HG03280 (cell line): Measurements from ENCODE around the gene CPNE4.
A peak's percentile ranks its signal among the peaks of the same experiment; 100 is the strongest.

ENCODE experiments used
- ATAC-seq: cut with Tn5 transposase; IDR thresholded peaks from one replicate; pipeline ENCODE4 v1.9.1; 2021; ENCODE audit warnings: mild to moderate bottlenecking, moderate library complexity; ENCODE audit not compliant: unreplicated experiment

The CPNE4 gene

GRCh38 chr3:131616719-131617118 is 418.1 kb downstream of the CPNE4 start:
- no peak for ATAC-seq

DNA sequence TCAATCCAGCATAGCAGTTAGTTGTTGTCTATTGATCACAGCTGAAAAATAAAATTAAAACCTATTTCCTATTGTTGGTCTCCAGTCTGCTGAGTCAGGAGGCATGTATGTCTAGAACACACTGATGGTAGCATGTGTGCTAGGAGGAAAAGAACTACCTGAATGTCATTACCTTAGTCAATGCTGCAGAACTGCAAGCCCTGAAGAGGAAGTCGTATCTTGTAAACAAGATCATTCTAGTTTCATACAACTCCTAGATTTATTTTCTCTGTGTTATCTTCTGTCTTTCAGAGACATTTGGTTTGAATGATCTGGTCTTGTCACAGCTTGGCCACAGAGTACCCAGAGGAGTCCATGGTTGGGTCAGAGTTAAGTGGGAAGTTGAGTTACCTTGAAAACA is 422.1 kb downstream of the CPNE4 start:
- ATAC-seq, result no peak

- ATAC-seq, result no peak
Observed at GRCh38 chr3:131610174-131610573, 424.6 kb downstream of the CPNE4 start.

DNA sequence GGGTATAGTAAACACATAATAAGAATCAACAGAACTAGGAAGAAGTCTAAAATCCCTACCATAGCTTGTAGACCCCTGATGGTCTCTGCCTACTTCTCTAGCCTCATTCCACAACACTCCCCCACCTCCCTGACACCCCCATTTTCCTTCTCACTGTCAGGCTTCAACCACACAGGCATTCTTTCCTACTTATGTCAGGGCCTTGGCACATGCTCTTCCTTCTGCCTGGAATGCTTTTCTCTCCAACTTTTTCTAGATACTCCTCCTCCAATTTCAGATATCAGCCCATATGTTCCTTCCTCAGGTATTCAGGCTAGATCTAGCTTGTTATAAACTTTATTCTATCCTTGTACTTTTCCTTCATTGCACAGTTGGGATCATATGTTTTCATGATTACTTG is 426.1 kb downstream of the CPNE4 start:
- ATAC-seq, result no peak

DNA sequence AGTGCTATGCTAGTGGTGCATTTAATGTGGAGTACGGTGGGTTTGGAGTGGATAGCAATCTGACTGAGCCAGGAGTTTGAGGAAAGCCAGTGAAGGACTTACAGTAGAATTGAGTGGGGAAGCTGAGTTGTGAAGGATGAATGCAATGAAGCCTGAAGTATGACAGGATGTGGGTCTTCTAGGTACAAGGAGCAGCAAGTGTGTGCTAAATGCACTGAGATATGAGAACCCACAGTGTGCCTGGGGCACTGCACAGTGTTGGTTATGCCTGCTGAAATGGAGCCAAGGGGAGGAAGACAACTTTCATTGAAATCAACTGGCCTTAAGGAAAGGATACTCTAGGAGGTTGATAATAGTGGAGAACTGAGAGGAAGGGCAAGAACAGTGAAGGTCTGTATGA is 426.5 kb downstream of the CPNE4 start:
- ATAC-seq, result no peak

- ATAC-seq, result no peak
Observed at GRCh38 chr3:131605916-131606315, 428.9 kb downstream of the CPNE4 start.

- no peak for ATAC-seq
Observed at GRCh38 chr3:131602011-131602779, 432.6 kb downstream of the CPNE4 start.

GRCh38 chr3:131597816-131598215 is 437.0 kb downstream of the CPNE4 start:
- no peak for ATAC-seq

GRCh38 chr3:131596884-131597283 is 437.9 kb downstream of the CPNE4 start:
- no peak for ATAC-seq

GRCh38 chr3:131591394-131592014 is 443.3 kb downstream of the CPNE4 start:
- ATAC-seq, result no peak

DNA sequence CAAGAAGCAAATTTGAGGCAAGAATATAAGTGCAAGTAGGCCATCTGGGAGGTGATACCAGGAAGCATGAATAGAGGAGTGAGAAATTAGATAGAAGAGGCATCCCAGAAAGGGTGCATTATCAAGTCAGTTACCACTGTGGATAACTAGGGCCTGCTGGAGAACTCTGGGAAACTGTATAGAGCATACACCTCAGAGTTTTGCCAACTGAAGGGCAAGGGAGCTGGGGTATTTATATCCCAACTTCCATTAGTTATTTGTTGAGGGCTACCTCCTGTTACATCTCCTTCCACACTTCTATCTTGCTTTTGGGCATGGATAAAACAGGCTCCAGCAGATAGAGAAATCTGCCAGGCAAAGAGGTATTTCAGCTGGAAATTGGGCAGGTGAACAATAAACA is 448.5 kb downstream of the CPNE4 start:
- no peak for ATAC-seq

- ATAC-seq, result no peak
Observed at GRCh38 chr3:131582438-131582837, 452.4 kb downstream of the CPNE4 start.

DNA sequence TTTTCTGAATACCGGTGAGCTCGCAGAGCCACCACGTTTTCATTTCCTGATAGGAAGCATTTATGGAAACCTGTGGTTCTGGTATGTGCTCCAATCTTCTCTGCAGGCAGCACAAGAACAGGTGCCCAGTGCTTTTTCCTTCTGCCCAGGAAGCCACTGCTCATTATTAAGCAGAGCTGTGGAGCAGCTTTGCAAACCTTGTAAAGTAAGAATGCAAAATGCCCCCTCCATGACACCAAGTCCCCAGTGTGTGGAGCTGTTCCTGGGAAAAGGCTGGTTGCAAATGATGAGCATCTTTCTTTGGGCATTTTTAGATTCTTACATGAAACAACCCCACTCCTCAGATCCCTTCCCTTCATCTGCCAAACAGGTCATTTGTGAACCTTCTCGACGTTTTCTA is 466.4 kb downstream of the CPNE4 start:
- ATAC-seq, result no peak

GRCh38 chr3:131564812-131565211 is 470.0 kb downstream of the CPNE4 start:
- no peak for ATAC-seq

DNA sequence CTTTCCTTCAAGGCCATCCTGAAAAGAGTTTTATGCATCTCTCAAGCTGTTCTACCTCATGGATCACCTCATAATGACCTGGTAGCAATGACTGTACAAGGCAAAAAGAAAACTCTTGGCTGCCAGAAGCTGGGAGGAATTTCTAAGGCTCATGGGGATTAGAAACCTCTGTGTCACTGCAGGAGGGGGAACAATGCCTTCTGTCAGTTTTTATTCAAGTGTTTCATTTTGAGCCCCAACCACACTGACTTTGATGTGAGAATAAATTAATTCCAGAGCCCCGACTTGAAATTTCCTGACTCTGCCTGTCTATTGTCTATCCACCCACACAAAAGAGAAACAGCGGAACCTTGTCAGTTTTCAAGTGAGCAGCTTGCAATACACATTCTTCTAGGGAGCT is 473.3 kb downstream of the CPNE4 start:
- no peak for ATAC-seq

GRCh38 chr3:131560795-131561194 is 474.0 kb downstream of the CPNE4 start:
- ATAC-seq, result no peak

DNA sequence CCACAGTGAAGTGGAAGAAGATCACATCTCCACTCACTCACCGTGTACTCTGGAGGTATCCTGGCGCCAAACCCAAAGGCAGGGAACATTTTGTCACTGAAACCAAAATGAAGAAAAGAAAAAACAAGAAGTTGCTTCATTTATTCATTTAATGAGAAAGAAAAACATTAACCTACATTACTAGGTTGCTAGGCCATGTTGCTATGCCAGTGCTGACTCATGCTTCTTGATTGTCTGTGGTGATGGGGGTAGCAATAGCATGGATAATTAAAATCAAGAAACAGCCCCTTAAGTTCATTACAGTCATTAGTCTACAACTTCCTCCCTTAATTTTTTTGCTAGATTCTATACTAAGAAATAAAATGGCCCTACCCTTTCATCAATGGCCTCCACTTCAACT is 479.4 kb downstream of the CPNE4 start:
- no peak for ATAC-seq

DNA sequence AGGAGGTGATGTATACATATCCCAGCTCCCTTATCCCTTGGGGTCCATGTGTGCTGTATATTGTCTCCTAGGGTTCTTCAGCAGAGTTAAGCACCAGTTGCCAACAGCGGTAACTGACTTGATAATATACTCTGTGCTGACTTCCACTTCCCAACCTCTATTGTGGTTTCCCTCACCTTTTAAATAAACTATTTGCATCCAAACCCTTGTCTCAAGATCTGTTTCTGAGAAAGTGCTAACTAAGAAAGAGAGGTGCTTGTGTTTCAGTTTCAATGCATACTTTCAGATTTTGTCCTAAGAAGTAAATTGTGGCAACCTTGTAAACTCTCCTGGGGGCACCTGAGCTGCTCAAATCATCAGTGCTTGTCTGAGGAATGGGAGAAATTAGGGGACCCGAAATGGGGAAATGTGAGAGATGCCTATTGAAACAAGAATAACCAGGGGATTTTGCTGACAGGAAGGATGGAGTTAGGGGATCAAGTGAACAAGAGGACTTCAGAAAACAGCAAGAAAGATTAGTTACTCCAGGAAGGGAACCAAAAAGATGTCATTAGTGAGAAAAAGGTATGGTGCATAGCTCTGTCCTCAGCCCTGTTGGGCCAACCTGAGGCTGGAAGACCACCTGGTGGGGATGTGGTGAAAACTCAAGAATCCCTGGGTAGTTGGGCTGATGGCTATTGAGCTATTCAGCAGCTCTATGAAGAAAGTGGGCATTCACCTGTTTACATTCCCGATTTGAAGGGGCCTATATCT is 481.1 kb downstream of the CPNE4 start:
- peak; percentile 97 for ATAC-seq

DNA sequence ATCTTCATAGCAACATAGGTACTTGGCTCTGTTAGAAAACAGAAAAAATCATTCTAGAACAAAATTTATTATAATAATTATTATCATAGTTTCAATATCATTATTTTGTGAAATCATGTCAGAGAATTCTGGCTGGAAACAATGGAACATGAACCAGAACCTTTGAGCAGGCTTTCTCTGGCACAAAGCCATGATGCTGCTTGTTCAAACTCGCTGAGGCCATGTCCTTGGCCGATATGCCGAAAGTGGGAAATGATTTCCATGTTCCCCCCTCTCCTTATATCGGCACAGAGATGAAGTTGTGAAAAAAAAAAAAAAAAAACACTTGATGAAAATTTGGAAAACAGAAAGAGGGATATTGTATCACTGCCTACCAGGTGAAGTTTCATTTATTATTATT is 483.1 kb downstream of the CPNE4 start:
- ATAC-seq, result no peak

- ATAC-seq, result no peak
Observed at GRCh38 chr3:131550562-131551465, 484.0 kb downstream of the CPNE4 start.

DNA sequence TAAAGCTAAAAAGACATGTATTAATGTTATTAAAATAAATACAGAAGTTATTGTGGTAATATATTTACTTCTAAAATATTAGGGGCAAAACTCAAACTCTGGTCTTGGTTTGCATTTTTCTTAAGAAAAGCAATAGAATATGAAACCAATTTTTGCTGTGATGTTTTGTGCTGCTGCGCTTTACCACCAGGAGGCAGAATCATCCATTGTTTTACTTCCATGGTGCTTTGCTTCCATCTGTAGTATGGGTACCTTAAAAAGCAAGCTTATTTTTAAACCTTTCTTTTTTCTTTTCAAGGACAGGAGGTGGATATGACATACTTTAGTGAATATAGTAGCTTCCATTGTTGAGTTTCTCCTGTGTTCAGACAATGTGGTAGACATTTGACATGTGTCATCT is 485.5 kb downstream of the CPNE4 start:
- no peak for ATAC-seq
